ENCODE results near the gene CHST9. TPM values are rescaled to one million over a fixed set of nuclear protein-coding genes. Genes with fewer than 3 reads are reported as not detected.

CHST9 gene
- total RNA-seq, 4 donors from 2014 or later = 0.21 to 0.98 (median 0.26) TPM

- DNase-seq (ENCODE audit: low spot score in 2 of 2) = no peak
- Histone ChIP-seq H3K27me3 (no peaks in the 10 kb centered on the region), H3K4me1 (no peaks in the 10 kb centered on the region), H3K9me3 (no peaks in the 10 kb centered on the region), H3K4me3 (no peak overlapping the region), H3K27ac (no peak overlapping the region), H3K36me3 (no peaks in the 10 kb centered on the region)
- TF ChIP-seq POLR2A (IDR thresholded peaks at IDR 0.05) (no peak), EP300 (IDR thresholded peaks at IDR 0.05) (no peak), CTCF (IDR thresholded peaks at IDR 0.05) (no peak)
- 60 to 67% methylated on average over 7 of the region's 7 CpGs for WGBS, 2 donors
These were observed 49.5 kb downstream of the CHST9 start for GRCh38 chr18:27135504-27136207.

GRCh38 chr18:27130065-27130630 is 55.0 kb downstream of the CHST9 start:
- TF ChIP-seq POLR2A (IDR thresholded peaks at IDR 0.05) (no peak), EP300 (IDR thresholded peaks at IDR 0.05) (no peak), CTCF (IDR thresholded peaks at IDR 0.05) (no peak)
- no peak overlapping the region for H3K4me3 ChIP-seq
- 87 to 88% methylated on average over 7 of the region's 7 CpGs for WGBS, 2 donors
- no peak for DNase-seq (ENCODE audit: low spot score in 2 of 2)
- no peaks in the 10 kb centered on the region for H3K27me3 ChIP-seq
- H3K4me1 ChIP-seq = no peaks in the 10 kb centered on the region
- H3K27ac ChIP-seq = no peak overlapping the region
- H3K9me3 ChIP-seq = no peaks in the 10 kb centered on the region
- no peaks in the 10 kb centered on the region for H3K36me3 ChIP-seq

- no peaks in the 10 kb centered on the region for H3K9me3 ChIP-seq
- H3K4me1 ChIP-seq = no peaks in the 10 kb centered on the region
- no peak for DNase-seq (ENCODE audit: low spot score in 2 of 2)
- H3K27ac ChIP-seq = no peak overlapping the region
- no peak overlapping the region for H3K4me3 ChIP-seq
- TF ChIP-seq EP300 (IDR thresholded peaks at IDR 0.05) (no peak), POLR2A (IDR thresholded peaks at IDR 0.05) (no peak), CTCF (IDR thresholded peaks at IDR 0.05) (no peak)
- 80 to 86% methylated on average over 1 of the region's 1 CpG for WGBS, 2 donors
- H3K36me3 ChIP-seq = no peaks in the 10 kb centered on the region
- H3K27me3 ChIP-seq = no peaks in the 10 kb centered on the region
These were observed 60.9 kb downstream of the CHST9 start for GRCh38 chr18:27124196-27124595.

- Histone ChIP-seq H3K27me3 (no peaks in the 10 kb centered on the region), H3K4me1 (no peaks in the 10 kb centered on the region), H3K4me3 (no peak overlapping the region), H3K36me3 (no peaks in the 10 kb centered on the region), H3K9me3 (no peaks in the 10 kb centered on the region), H3K27ac (no peak overlapping the region)
- no peak for TF ChIP-seq POLR2A (IDR thresholded peaks at IDR 0.05)
- TF ChIP-seq CTCF (IDR thresholded peaks at IDR 0.05) = no peak
- TF ChIP-seq EP300 (IDR thresholded peaks at IDR 0.05) = no peak
- 91 to 94% methylated on average over 1 of the region's 1 CpG for WGBS, 2 donors
- no peak for DNase-seq (ENCODE audit: low spot score in 2 of 2)
These were observed 64.0 kb downstream of the CHST9 start for GRCh38 chr18:27121108-27121507.

GRCh38 chr18:27120246-27120645 is 64.9 kb downstream of the CHST9 start:
- DNase-seq (ENCODE audit: low spot score in 2 of 2) = no peak
- Histone ChIP-seq H3K36me3 (no peaks in the 10 kb centered on the region), H3K4me1 (no peaks in the 10 kb centered on the region), H3K4me3 (no peak overlapping the region), H3K27ac (no peak overlapping the region), H3K9me3 (no peaks in the 10 kb centered on the region), H3K27me3 (no peaks in the 10 kb centered on the region)
- TF ChIP-seq EP300 (IDR thresholded peaks at IDR 0.05) (no peak), CTCF (IDR thresholded peaks at IDR 0.05) (no peak), POLR2A (IDR thresholded peaks at IDR 0.05) (no peak)
- 82 to 89% methylated on average over 3 of the region's 3 CpGs for WGBS, 2 donors
